ENCODE measurements around the gene CFAP97. TPM values are rescaled to one million over a fixed set of nuclear protein-coding genes. Genes with fewer than 3 reads are reported as not detected.

Gene CFAP97
- total RNA-seq, 4 donors from 2014 or later, result 27.7 to 34.7 (median 32.0) TPM

DNA sequence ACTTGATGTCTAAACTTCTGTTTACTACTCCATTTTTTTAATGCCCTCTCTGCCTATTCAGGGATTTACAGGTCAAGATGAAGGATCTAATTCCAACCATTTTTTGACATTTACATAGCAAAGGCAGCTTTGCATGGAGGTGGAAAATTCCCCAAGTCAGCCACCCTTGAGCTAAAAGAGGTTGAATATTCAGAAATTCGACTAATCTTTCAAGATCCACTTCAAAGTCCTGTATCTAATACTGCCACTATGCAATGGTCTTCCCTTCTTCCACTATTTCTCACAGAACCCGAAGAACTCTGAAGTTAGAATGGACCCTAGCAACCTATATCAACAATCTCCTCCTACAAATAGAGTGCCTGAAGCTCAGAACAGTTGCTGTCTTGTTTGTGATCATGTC lies 21.6 kb downstream of the CFAP97 start:
- ATAC-seq (ENCODE audit: low FRiP score), result no peak
- TF ChIP-seq, protein P1, sequence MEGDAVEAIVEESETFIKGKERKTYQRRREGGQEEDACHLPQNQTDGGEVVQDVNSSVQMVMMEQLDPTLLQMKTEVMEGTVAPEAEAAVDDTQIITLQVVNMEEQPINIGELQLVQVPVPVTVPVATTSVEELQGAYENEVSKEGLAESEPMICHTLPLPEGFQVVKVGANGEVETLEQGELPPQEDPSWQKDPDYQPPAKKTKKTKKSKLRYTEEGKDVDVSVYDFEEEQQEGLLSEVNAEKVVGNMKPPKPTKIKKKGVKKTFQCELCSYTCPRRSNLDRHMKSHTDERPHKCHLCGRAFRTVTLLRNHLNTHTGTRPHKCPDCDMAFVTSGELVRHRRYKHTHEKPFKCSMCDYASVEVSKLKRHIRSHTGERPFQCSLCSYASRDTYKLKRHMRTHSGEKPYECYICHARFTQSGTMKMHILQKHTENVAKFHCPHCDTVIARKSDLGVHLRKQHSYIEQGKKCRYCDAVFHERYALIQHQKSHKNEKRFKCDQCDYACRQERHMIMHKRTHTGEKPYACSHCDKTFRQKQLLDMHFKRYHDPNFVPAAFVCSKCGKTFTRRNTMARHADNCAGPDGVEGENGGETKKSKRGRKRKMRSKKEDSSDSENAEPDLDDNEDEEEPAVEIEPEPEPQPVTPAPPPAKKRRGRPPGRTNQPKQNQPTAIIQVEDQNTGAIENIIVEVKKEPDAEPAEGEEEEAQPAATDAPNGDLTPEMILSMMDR (IDR thresholded peaks at IDR 0.05), result no peak
- DNase-seq (ENCODE audit: low spot score), result no peak

DNA sequence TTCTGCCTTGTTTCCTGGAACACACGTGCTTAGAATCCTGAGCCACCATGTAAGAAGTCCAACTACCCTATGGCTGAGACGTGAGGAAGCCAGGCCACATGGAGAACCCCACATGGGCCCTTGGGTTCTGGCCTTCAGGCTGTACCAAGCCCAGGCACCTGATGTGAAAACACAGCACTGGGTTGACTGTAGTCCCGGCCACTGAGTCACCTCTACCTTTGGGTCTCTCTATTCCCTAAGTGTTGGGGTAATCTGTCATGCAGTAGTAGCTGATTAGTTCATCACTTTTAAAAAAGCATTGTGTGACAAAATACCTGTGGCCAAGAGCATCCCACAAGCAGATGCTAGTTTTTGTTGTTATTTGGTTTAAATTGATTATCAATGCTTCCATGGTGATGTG lies 24.3 kb downstream of the CFAP97 start:
- ATAC-seq (ENCODE audit: low FRiP score) (no peak), DNase-seq (ENCODE audit: low spot score) (no peak)
- TF ChIP-seq, protein P1 (IDR thresholded peaks at IDR 0.05), result no peak

DNA sequence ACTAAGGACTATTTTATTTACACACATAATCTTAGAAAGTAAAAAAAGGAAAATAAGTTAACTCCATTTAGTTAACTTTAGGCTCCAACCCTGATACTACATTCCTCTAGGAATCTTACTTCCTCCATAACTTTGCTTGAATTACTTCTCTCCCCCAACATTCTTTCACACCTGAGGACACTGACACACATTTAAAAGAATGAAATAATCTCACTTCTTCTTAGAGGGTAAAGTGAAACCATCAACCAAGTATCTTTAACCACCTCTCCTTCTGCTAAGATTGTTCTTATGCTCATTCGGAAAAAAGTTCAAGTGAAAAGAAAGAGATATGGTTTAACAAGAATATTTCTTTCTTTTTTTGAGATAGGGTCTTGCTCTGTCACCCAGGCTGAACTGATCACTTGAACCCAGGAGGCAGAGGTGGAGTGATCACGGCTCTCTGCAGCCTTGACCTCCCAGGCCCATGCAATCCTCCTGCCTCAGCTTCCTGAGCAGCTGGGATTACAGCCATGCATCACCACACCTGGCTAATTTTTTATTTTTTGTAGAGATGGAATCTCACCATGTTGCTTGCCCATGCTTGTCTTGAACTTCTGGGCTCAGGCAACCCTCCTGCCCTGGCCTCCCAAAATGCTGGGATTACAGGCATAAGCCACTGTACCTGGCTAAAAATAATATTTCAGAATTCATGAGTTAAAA lies 32.3 kb downstream of the CFAP97 start:
- TF ChIP-seq, protein P1 (IDR thresholded peaks at IDR 0.05), result no peak
- ATAC-seq (ENCODE audit: low FRiP score) (no peak), DNase-seq (ENCODE audit: low spot score) (no peak)

DNA sequence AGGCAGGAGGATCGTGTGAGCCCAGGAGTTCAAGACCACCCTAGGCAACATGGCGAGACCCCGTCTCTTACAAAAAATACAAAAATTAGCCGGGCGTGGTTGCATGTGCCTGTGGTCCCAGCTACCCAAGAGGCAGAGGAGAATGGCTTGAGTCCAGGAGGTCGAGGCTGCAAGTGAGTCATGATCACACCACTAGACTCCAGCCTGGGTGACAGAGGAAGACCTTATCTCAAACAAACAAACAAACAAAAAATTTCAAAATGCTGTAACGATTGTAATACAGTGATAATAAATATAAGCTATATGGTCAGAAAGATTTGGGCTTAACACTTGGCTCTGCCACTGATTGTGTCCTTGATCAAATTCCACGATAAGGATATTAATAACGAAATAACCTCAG lies 36.6 kb downstream of the CFAP97 start:
- ATAC-seq (ENCODE audit: low FRiP score) (no peak), DNase-seq (ENCODE audit: low spot score) (no peak)
- TF ChIP-seq, protein P1 (IDR thresholded peaks at IDR 0.05), result no peak

DNA sequence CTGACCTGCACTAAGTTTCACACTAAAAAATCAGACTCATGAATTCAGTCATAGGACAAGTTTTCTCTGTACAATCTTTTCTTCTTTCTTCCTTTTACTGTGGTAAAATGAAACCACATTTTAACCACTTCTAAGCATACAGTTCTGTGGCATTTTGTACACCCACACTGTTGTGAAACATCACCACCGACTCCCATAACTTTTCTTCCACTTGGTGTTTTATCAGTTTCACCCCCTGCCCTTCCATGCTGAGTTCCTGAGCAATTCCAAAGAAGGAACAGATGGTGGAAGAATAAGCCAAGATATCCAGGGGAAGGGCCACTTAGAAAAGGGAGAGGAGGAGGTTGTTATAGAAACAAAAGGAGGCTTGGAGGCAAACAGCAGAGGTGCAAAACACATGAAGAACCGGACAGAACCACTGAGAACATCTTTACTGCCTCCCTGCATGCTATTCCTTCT lies 38.2 kb downstream of the CFAP97 start:
- no peak for DNase-seq (ENCODE audit: low spot score)
- ATAC-seq (ENCODE audit: low FRiP score), result peak; percentile 54
- TF ChIP-seq, protein P1 (IDR thresholded peaks at IDR 0.05), result no peak

DNA sequence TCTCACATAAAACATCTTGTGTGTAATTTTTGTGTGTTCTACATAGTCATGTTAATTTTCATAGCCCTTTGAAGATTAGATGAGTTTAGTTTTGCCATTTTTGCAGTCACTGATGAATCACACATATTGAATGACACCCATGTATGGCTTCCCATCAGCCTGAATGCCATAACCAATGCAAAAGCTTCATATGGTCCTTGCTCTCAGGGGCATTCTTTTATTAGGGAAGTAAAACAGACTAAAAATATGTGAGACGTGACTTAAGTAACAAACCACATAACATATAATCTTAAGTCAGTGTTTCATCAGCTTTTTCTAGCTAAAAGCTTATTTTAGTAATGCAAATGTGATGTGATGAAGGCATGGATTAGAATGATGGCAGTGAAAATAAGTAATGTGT lies 52.5 kb downstream of the CFAP97 start:
- TF ChIP-seq, protein P1 (IDR thresholded peaks at IDR 0.05), result no peak
- ATAC-seq (ENCODE audit: low FRiP score) (no peak), DNase-seq (ENCODE audit: low spot score) (no peak)

DNA sequence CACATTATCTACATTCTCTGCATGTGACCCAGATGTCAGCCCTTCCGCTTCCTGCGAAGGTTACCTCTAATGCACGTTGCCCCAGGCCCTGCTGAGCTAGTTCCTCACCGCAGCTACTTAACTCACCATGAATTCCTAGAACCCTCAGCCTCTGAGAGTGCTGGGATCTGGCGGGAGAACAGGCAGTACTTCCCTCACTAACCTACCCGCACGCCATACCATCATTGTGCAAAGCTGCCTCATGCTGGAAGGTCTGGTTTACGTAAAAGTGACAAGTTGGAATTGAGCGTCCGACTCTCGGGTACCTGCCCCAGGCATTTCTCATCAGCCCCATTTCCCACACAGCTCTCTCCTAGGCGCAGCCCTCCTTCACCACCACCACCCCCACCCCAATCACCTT lies 54.4 kb downstream of the CFAP97 start:
- no peak for DNase-seq (ENCODE audit: low spot score)
- ATAC-seq (ENCODE audit: low FRiP score), result no peak
- TF ChIP-seq, protein P1 (IDR thresholded peaks at IDR 0.05), result no peak

Measured in omental fat pad (tissue), 4 donors.